Measurements from ENCODE around the gene PKP2. TPM values are rescaled to one million over a fixed set of nuclear protein-coding genes. Genes with fewer than 3 reads are reported as not detected.

The PKP2 gene
- total RNA-seq, 2 donors from 2014 or later: 0.45 to 0.77 TPM

DNA sequence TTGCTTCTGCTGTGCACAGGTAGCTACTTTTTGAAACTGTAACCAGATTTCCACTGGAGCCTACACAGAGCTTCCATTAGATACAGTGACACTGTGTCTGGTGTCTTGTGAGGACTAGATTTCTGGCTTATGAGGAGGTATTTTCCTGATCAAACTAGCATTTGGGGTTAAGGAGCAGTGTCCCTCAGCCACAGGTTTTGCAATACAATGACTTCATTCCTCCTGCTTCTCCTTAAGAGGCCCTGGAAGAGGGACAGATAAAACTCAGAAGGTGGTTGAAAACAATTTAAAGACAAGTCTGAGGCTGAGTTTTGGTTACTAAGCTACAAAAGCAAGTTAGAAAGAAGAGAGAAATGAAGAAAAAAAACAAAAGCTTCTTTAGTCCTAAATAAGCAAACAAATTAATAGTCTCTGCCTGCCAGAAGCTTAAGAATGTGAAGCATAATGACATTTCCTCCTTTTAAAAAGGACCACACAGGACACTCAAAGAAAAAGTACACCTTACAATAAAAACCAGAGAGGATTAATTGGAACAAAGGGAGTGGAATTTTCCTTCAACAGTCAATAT, 53.0 kb downstream of the PKP2 start:
- no peak for ATAC-seq

DNA sequence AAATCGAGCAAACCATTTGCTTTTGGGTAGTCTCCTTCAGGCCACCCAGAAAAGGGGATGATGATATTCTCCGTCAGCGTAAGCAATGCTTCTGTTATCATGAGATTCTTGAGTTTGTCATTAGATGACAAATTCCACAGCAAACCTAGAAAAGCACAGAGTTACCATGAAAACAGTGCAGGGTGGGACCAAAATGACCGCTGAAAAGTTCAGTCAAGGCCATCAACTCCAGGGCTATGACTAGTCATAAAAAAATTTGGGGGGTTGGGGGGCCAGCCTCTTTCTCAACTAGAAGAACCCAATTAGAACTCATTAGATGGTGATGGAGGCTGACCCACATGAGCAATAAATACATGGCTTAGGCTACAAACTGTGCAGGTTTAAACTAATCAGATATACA, 55.5 kb downstream of the PKP2 start:
- H3K36me3 Mint-ChIP-seq: no peaks in the 10 kb centered on the region
- H3K9me3 Mint-ChIP-seq: peaks cover 0 to 4% of the 10 kb centered on the region in 2 donors
- H3K27ac Mint-ChIP-seq: no peak overlapping the region
- DNase-seq (ENCODE audit: low spot score in 2 of 2) (no peak), ATAC-seq (no peak)

More for the DNA sequence above, 53.0 kb downstream of the PKP2 start:
- H3K36me3 Mint-ChIP-seq: no peaks in the 10 kb centered on the region
- no peak for DNase-seq (ENCODE audit: low spot score in 2 of 2)
- no peak overlapping the region for H3K27ac Mint-ChIP-seq
- no peaks in the 10 kb centered on the region for H3K9me3 Mint-ChIP-seq

DNA sequence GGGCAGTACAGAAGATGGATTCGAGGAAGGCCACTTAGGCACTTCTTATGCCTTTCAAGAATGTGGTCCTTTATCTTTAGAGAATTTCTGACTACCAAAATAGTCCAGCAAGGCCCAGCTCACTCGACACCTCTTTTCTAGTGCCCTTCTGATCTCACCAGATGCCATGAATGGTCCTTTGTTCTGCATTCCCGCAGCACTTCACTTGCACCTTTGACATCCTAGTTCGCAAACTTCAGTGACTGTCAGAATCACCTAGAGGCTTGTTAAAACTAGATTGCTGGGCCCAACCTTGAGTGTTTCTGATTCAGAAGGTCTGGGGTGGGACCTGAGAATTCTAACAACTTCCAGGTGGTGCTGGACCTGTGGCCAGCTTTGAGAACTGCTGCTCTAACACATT, 56.7 kb downstream of the PKP2 start:
- ATAC-seq (no peak), DNase-seq (ENCODE audit: low spot score in 2 of 2) (no peak)
- peaks cover 0 to 4% of the 10 kb centered on the region in 2 donors for H3K9me3 Mint-ChIP-seq
- no peaks in the 10 kb centered on the region for H3K36me3 Mint-ChIP-seq
- H3K27ac Mint-ChIP-seq: no peak overlapping the region

DNA sequence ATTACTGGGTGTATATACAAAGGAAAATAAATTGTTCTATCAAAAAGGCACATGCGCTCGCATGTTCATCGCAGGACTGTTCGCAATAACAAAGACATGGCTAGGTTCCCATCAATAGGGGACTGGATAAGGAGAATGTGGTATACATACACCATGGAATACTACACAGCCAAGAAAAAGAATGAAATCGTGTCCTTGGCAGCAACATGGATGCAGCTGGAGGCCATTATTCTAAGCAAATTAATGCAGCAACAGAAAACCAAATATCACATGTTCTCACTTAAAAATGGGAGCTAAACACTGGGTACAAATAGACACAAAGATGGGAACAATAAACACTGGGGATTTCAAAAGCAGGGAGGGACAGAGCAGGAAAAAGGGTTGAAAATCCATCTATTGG, 58.6 kb downstream of the PKP2 start:
- no peak for ATAC-seq
- DNase-seq (ENCODE audit: low spot score in 2 of 2): no peak
- H3K9me3 Mint-ChIP-seq: peaks cover 0 to 4% of the 10 kb centered on the region in 2 donors
- no peak overlapping the region for H3K27ac Mint-ChIP-seq
- no peaks in the 10 kb centered on the region for H3K36me3 Mint-ChIP-seq

DNA sequence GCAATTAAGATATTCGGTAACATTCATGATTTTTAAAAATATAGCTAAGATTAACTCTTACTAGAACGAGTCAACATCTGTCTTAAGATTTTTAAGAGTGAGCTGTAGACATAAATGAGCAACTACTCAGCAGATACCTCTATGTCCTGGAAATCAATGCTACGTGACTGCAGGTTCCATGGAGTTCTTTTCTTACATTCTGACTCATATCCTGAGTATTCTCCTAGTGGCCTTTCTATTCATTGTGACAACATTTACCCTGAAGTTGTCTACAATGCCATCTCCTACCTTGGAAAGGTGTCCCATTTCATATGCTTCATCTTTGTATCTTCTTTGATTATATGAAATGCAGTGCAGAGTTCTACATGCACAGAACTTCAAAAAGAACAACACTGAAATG, 59.9 kb downstream of the PKP2 start:
- ATAC-seq (no peak), DNase-seq (ENCODE audit: low spot score in 2 of 2) (no peak)
- Mint-ChIP-seq H3K27ac (no peak overlapping the region), H3K9me3 (peaks cover 0 to 4% of the 10 kb centered on the region in 2 donors), H3K36me3 (no peaks in the 10 kb centered on the region)

DNA sequence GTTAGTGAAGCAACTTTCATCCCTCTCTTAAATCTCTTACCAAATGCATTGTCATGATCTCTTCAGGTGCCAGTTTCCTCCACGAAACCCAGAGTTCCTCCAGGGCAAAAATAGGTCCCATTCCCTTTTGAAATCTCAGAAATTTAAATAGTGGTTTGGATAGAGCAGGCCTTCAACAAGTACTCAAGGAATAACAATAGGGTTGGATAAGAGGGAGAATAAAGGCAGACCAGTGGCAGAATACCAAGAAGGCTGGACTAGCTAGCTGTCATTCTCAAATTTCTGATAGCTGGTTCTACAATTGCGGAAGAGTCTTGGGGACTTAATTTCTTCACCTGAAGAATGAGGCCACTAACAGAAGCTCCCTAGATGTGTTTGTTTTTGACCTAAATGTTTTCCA, 62.5 kb downstream of the PKP2 start:
- ATAC-seq (no peak), DNase-seq (ENCODE audit: low spot score in 2 of 2) (no peak)
- Mint-ChIP-seq H3K9me3 (peaks cover 0 to 4% of the 10 kb centered on the region in 2 donors), H3K27ac (no peak overlapping the region), H3K36me3 (no peaks in the 10 kb centered on the region)

DNA sequence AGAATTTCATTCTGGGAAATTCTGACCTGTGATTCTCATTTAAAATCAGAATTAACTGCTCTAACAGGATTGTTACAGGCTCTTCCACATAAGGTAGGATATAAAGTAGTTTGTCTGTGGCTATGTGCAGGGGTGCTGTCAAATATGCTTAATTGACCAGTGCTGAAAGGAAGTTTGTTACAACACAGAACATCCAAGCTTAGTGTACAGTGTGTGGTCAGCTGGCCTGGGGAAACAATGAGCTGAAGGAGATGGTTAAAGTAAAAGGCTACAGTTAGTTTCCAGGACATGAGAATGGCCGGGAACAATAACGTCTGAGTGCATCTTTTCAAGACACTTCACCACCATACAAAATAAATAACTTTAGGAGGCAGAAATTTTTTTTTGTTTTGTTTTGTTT, 68.0 kb downstream of the PKP2 start:
- Mint-ChIP-seq H3K27ac (no peak overlapping the region), H3K36me3 (no peaks in the 10 kb centered on the region), H3K9me3 (no peaks in the 10 kb centered on the region)
- DNase-seq (ENCODE audit: low spot score in 2 of 2): no peak
- no peak for ATAC-seq

DNA sequence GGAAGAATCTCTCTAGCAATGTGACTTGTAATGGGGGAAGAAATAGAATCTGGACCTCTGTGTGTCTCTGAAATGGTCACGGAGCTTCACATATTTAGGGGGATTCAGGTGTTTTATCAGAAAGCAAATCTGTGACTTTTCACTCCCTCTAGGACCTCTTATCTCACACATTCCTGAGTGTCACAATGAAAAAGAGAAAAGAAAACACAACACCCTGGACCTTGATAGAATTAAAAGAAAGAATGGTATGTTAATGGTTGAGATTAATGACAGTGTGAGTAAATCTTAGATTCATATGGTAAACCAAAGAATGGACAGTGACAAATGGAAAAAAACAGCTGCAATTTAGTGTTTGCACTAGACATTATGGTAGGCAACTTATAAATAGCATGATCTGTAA, 68.5 kb downstream of the PKP2 start:
- no peak overlapping the region for H3K27ac Mint-ChIP-seq
- ATAC-seq: no peak
- no peak for DNase-seq (ENCODE audit: low spot score in 2 of 2)
- H3K9me3 Mint-ChIP-seq: no peaks in the 10 kb centered on the region
- H3K36me3 Mint-ChIP-seq: no peaks in the 10 kb centered on the region

DNA sequence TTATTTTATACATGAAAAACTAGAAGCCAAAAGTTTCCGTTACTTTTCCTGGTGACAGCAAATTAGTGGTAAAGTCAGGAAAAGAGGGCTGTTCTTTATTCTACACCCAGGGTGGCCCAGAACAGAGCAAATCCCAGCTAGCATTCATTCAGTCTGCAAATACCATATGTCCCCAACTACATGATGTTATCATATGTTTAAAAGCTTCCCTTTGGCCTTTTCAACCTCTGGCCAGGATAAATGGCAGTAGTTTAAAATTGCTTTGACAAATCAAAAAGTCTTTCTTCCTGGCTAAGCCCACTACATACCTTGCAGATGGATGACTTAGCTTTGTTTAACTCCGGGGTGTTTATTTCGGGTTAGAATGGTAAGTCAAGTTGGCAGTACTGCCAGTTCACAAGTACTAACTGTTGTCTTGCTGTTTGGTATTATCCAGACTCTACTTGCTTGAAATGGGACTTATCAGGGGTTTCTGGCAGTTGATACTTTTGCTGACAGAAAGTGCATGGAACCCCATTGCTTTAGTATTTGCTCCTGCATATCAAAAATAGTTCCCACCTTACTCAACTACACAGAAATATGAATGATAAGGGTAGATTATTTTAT, 69.7 kb downstream of the PKP2 start:
- ATAC-seq (no peak), DNase-seq (ENCODE audit: low spot score in 2 of 2) (no peak)
- Mint-ChIP-seq H3K27ac (no peak overlapping the region), H3K9me3 (no peaks in the 10 kb centered on the region), H3K36me3 (no peaks in the 10 kb centered on the region)

DNA sequence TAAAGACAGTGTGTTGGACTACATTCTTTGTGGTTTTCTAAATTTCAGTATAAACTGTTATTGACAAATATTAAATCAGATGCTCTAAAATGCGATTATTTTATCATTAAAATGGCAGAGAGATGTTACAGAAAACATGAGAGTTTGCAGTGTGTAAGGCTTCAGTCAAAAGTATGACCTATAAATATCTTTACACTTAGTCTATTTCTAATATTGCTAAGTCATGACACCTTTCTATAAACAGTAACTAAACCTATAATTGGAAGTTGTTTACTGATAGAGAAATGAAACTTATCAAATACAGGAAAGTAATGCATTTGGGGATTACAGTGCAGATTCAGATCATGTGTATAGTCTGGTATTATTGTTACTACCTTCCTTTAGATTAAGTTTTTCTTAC, 72.0 kb downstream of the PKP2 start:
- Mint-ChIP-seq H3K9me3 (no peaks in the 10 kb centered on the region), H3K36me3 (no peaks in the 10 kb centered on the region), H3K27ac (no peak overlapping the region)
- DNase-seq (ENCODE audit: low spot score in 2 of 2): no peak
- ATAC-seq: no peak

DNA sequence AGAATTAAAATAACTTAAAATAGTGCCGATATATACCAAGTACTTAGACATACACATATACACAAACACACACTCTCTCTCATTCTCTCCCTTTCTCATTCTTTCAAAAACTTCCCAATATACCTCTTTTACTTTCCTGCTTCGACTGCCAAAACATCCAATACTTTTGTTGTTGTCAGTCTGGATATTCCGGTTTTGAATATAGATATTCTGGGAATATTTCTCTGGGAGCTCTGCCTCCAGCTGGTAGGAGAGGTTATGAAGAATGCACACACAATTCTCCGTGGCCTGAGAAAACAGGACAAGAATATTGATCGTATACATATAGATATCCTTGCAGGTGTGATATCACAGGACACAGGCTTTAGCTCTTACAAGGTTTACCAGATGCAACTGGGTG, 74.2 kb downstream of the PKP2 start:
- H3K9me3 Mint-ChIP-seq: no peaks in the 10 kb centered on the region
- H3K36me3 Mint-ChIP-seq: no peaks in the 10 kb centered on the region
- DNase-seq (ENCODE audit: low spot score in 2 of 2) (no peak), ATAC-seq (no peak)
- H3K27ac Mint-ChIP-seq: no peak overlapping the region

DNA sequence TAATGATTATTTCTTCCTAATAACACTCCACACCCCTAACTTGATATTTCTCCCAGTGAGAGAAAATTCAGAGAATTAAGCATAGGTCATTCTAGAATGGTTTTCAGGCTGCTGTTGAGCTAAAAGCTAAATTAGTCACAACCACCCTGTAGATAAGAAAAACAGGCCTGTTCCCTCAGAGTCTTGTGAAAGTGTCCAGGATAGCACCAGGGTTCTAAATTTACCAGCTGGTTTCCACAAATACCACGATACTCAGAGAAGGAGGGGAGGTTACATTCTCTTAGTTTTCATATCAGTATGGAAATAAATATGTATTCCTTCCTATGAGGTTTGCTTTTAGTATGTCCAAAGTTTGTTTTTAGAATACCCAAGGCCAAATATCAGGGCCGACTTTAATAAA, 74.9 kb downstream of the PKP2 start:
- H3K27ac Mint-ChIP-seq: no peak overlapping the region
- ATAC-seq: no peak
- no peaks in the 10 kb centered on the region for H3K9me3 Mint-ChIP-seq
- no peak for DNase-seq (ENCODE audit: low spot score in 2 of 2)
- H3K36me3 Mint-ChIP-seq: no peaks in the 10 kb centered on the region

DNA sequence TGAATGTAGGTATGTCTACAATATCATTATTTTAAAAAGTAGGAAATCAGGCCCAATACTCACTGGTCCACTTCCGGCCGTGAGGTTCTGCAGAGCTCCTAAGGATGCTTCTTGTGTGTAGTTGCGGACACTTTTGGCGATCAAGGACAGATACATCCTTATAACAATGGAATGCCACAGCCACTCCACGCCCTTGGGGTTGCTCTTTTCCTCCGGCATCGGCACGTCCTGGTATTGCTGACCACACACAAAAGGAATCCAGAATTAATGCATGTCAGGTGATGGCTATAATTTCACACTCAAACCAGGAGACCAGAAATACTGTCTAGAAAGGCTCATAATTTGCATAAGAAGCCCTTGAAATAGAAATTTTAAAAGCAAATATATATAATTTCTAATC, 75.3 kb downstream of the PKP2 start:
- H3K9me3 Mint-ChIP-seq: no peaks in the 10 kb centered on the region
- DNase-seq (ENCODE audit: low spot score in 2 of 2) (no peak), ATAC-seq (no peak)
- no peaks in the 10 kb centered on the region for H3K36me3 Mint-ChIP-seq
- H3K27ac Mint-ChIP-seq: no peak overlapping the region

DNA sequence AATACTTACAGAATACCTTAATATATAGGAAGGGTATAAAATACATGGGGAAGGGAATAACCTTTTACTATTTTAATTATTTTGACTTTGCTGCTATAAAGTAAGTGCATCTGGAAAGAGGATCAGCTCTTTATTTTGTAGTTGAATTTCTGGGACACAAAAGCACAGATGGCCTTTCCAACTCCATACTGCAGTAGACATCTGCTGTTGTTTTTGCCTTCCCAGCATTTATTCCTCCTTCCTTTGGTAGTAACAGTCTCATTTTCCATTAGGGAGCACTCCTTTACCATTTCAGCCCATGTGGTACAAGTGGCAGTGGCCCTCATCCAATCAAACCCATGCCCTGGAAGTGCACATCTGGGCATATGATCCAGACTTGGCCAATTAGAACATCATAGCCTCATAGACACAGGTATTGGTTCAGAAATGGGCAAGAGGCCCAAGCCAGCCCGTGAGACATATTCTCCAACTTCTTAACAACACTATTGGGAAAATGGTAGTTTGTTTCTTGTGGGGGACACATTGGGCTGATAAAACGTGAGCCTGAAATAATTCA, 76.1 kb downstream of the PKP2 start:
- Mint-ChIP-seq H3K36me3 (no peaks in the 10 kb centered on the region), H3K9me3 (no peaks in the 10 kb centered on the region), H3K27ac (no peak overlapping the region)
- DNase-seq (ENCODE audit: low spot score in 2 of 2) (no peak), ATAC-seq (no peak)

DNA sequence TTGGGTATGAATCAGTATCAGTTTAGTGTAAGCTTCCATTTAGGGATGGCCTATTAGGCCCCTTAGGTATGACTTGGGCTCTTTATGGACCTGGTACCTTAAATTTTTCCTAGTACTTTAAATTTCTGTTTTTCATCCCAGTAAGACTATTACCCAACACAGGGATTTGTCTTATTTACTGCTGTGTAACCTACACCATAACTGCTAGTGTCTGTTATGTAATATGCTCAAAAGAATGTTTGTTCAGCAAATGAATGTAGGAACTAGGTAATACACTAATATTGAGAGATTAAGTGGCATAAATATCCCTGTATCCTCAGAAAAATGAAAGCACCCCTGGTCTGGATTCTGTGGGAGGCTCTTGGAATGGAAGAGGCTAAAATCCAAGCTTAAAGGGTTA, 77.2 kb downstream of the PKP2 start:
- no peak for DNase-seq (ENCODE audit: low spot score in 2 of 2)
- no peak for ATAC-seq
- no peaks in the 10 kb centered on the region for H3K9me3 Mint-ChIP-seq
- no peak overlapping the region for H3K27ac Mint-ChIP-seq
- no peaks in the 10 kb centered on the region for H3K36me3 Mint-ChIP-seq

DNA sequence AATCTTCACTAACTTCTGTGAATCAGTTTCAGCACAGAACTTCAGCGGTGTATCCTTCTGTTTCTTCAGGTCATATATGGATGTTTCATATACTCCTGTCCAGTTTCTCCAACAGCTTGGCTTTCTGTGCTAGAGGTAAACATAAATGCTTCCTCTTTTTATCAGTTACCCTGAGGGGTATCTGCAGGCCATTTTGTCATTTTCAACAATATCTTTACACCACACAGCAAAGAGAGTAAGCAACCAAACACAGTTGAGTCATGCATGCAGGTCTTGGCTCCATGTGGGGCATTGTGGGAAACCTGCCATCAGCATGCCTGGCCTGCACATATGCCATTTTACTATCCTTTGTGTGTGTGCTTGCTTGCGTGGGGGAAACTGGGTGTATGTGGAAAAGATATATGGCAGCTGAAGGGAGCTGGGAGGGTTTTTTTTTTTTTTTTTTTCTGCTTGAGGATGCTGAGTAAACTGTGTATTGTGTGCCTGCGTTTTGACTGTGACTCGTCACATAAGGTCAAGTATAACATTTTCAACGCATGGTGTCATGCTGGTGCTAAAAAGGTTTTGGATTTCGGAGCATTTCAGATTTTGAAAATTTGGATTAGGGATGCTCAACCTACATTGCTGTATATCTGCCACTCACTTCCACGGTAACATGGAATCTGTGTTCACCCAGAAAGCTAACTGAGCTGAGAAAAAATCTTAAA, 84.7 kb downstream of the PKP2 start:
- Mint-ChIP-seq H3K9me3 (peaks cover 6 to 9% of the 10 kb centered on the region in 2 donors), H3K36me3 (peaks cover 0 to 7% of the 10 kb centered on the region in 2 donors), H3K27ac (no peak overlapping the region)
- DNase-seq (ENCODE audit: low spot score in 2 of 2) (no peak), ATAC-seq (no peak)

DNA sequence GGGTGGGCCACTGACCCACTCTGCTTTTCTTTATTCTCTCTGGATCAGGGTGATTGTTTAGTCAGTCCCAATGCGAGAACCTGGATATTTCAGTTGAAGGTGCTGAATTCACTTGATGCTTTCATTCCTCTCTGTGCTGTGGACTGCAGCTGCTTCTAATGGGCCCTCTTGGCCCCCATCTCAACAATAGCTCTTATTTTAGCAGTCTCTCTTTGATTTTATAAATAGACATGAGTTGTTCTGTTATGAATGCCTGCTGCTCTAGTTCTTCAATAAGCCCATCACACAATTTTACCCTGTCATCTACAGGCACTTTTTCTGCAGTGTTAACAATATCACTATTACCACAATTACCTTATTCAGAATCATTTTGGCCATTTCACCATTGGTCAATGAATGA, 86.7 kb downstream of the PKP2 start:
- ATAC-seq (no peak), DNase-seq (ENCODE audit: low spot score in 2 of 2) (no peak)
- Mint-ChIP-seq H3K36me3 (peaks cover 0 to 11% of the 10 kb centered on the region in 2 donors), H3K9me3 (peaks cover 10 to 14% of the 10 kb centered on the region in 2 donors), H3K27ac (no peak overlapping the region)

DNA sequence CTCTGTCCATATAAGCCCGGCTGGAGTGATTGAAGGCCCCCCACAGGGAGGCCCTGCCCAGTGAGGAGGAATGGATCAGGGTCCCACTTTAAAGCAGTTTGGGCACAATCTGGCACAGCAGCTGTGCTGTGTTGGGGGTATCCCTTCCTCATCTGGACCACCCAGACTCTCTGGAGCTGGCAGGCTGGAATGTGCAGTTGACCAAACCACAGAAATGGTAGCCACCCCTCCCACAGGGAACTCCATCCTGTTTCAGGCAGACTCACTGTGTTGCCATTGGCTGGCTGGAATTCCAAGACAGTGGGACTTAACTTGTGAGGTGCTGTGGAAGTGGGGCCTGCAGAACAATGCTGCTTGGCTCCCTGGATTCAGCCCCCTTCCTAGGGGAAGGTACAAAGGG, 87.4 kb downstream of the PKP2 start:
- Mint-ChIP-seq H3K27ac (no peak overlapping the region), H3K9me3 (peaks cover 10 to 14% of the 10 kb centered on the region in 2 donors), H3K36me3 (peaks cover 0 to 11% of the 10 kb centered on the region in 2 donors)
- no peak for ATAC-seq
- no peak for DNase-seq (ENCODE audit: low spot score in 2 of 2)

Measured in activated naive CD4-positive, alpha-beta T cell treated with anti-CD3 and anti-CD28 coated beads, Interleukin-2, amount 50 U/mL, for 72 hours (primary cell).